Sigmoid colon (tissue), 7 donors: ENCODE data around the gene LRCH1. TPM values are rescaled to one million over a fixed set of nuclear protein-coding genes. Genes with fewer than 3 reads are reported as not detected.

Experiments used
- DNase-seq: peaks from one replicate; pipeline ENCODE4 v3.0.0-alpha.2; 2019
- H3K27ac ChIP-seq, 4 donors: fragments of 200-600 bp; sonication (generic); one replicate each; pipeline ENCODE4 v1.5.1; 2016 to 2019; ENCODE audit warnings: mild to moderate bottlenecking in 1 of 4
- H3K27me3 ChIP-seq, 3 donors: fragments of 200-600 bp; sonication (generic); one replicate each; pipeline ENCODE4 v1.5.1; 2019; ENCODE audit warnings: mild to moderate bottlenecking in 1 of 3
- H3K36me3 ChIP-seq, 4 donors: fragments of 200-600 bp; sonication (generic); one replicate each; pipeline ENCODE4 v1.5.1; 2016 to 2019
- H3K4me1 ChIP-seq, 4 donors: fragments of 200-600 bp; sonication (generic); one replicate each; pipeline ENCODE4 v1.5.1; 2017 to 2019
- H3K4me3 ChIP-seq, 4 donors: fragments of 200-600 bp; sonication (generic); one replicate each; pipeline ENCODE4 v1.5.1; 2017 to 2019; ENCODE audit warnings: mild to moderate bottlenecking in 2 of 4, moderate library complexity in 1 of 4
- H3K9me3 ChIP-seq, 4 donors: fragments of 200-600 bp in 3 of 4; sonication (generic) in 3 of 4; one replicate each; pipeline versions ENCODE4 v1.5.1 to v1.6.1; 2013 to 2019
- CTCF ChIP-seq, 4 experiments: fragments of 450-650 bp in 3 of 4; fragments of 200-600 bp in 1 of 4; IDR thresholded peaks; one replicate each; pipeline ENCODE4 v1.5.1; 2016 to 2019; ENCODE audit warnings: antibody characterized with exemption in 4 of 4, mild to moderate bottlenecking in 3 of 4, moderate library complexity in 2 of 4
- EP300 ChIP-seq, 4 donors: sonication (generic); formaldehyde crosslinking; IDR thresholded peaks; one replicate each; pipeline ENCODE4 v1.6.1; 2017; ENCODE audit warnings: antibody characterized with exemption in 4 of 4
- POLR2A ChIP-seq, 2 donors: fragments of 450-650 bp; IDR thresholded peaks; one replicate each; pipeline ENCODE4 v1.6.1; 2016; ENCODE audit warnings: antibody characterized with exemption in 2 of 2, mild to moderate bottlenecking in 2 of 2, moderate library complexity in 2 of 2
- POLR2AphosphoS5 ChIP-seq, 4 donors: sonication (generic); formaldehyde crosslinking; IDR thresholded peaks; one replicate each; pipeline ENCODE4 v1.6.1; 2017; ENCODE audit warnings: antibody characterized with exemption in 4 of 4
- WGBS, 2 donors: extraction: QIAGEN DNeasy Blood & Tissue Kit; methylation state at CpG; one replicate each; pipeline ENCODE4 v1.1.7; 2013; 5-methylcytosine and 5-hydroxymethylcytosine counted together
- intact Hi-C: fragments of 100-400 bp; cut with DNase I; formaldehyde crosslinking; loops from one replicate; pipeline ENCODE4 v1.15.1; 2023
- polyA plus RNA-seq, 3 donors: library from polyadenylated mRNA; stranded (reverse); fragments of 200-250 nt; gene quantifications; one replicate each; pipeline ENCODE4 v1.2.3, GENCODE V29; 2013
- total RNA-seq, 4 donors: library from RNA; depleted of rRNA; stranded (reverse); fragments of >200 nt; gene quantifications; one replicate each; pipeline ENCODE4 v1.1.0, GENCODE V29; 2016
- donor health status: healthy with polysubstance abuse.
- donor health status: Bipolar disorder and iron deficiency.
- donor health status: healthy.

The LRCH1 gene
- total and polyA plus RNA-seq, 7 donors = 4.2 to 54.0 (median 32.4) TPM

GRCh38 chr13:46575818-46576221 lies 22.9 kb downstream of the LRCH1 start:
- 65 to 68% methylated on average over 5 of the region's 5 CpGs for WGBS, 2 donors
- no peak overlapping the region for H3K4me3 ChIP-seq
- no peaks in the 10 kb centered on the region for H3K9me3 ChIP-seq
- H3K36me3 ChIP-seq = no peaks in the 10 kb centered on the region
- no peak for DNase-seq
- H3K4me1 ChIP-seq = peaks cover 0 to 84% (median 80%) of the 10 kb centered on the region in 4 donors
- TF ChIP-seq POLR2A (IDR thresholded peaks at IDR 0.05) = no peak
- no peak for TF ChIP-seq CTCF (IDR thresholded peaks at IDR 0.05)
- TF ChIP-seq POLR2AphosphoS5 (IDR thresholded peaks at IDR 0.05) = no peak
- TF ChIP-seq EP300 (IDR thresholded peaks at IDR 0.05) = no peak
- intact Hi-C loops = loop anchor here (5.0 kb wide), 1 partner anchor 81 kb away; no protein-coding TSS in a partner anchor
- peak overlapping the region; percentile 45 to 78 (median 72) for H3K27ac ChIP-seq
- no peaks in the 10 kb centered on the region for H3K27me3 ChIP-seq

- Histone ChIP-seq H3K9me3 (no peaks in the 10 kb centered on the region), H3K4me3 (no peak overlapping the region), H3K27me3 (no peaks in the 10 kb centered on the region), H3K4me1 (peaks cover 0 to 78% (median 74%) of the 10 kb centered on the region in 4 donors), H3K27ac (peak overlapping the region in 3 of 4 donors; percentile 67 to 78 (median 76)), H3K36me3 (no peaks in the 10 kb centered on the region)
- WGBS, 2 donors = 82 to 94% methylated on average over 5 of the region's 5 CpGs
- intact Hi-C loops = loop anchor here (5.0 kb wide), 1 partner anchor 81 kb away; no protein-coding TSS in a partner anchor
- TF ChIP-seq CTCF (IDR thresholded peaks at IDR 0.05) (no peak), POLR2AphosphoS5 (IDR thresholded peaks at IDR 0.05) (no peak), EP300 (IDR thresholded peaks at IDR 0.05) (no peak), POLR2A (IDR thresholded peaks at IDR 0.05) (no peak)
- no peak for DNase-seq
Observed at GRCh38 chr13:46576762-46577161, 23.8 kb downstream of the LRCH1 start.

- peak; percentile 66 for DNase-seq
- Histone ChIP-seq H3K36me3 (no peaks in the 10 kb centered on the region), H3K27me3 (no peaks in the 10 kb centered on the region), H3K4me1 (peaks cover 0 to 69% (median 66%) of the 10 kb centered on the region in 4 donors), H3K9me3 (no peaks in the 10 kb centered on the region), H3K27ac (peak overlapping the region; percentile 55 to 78 (median 68)), H3K4me3 (peak overlapping the region in 2 of 4 donors; percentile 6 to 17)
- TF ChIP-seq POLR2A (IDR thresholded peaks at IDR 0.05) = no peak
- peak in 3 of 4 donors; percentile 26 to 49 (median 36) for TF ChIP-seq EP300 (IDR thresholded peaks at IDR 0.05)
- TF ChIP-seq POLR2AphosphoS5 (IDR thresholded peaks at IDR 0.05) = peak; percentile 65 to 85 (median 74)
- no peak for TF ChIP-seq CTCF (IDR thresholded peaks at IDR 0.05)
- intact Hi-C loops = loop anchor here (5.0 kb wide), 1 partner anchor 79 kb away; no protein-coding TSS in a partner anchor
- 52 to 85% methylated on average over 10 of the region's 10 CpGs for WGBS, 2 donors
Observed at GRCh38 chr13:46577696-46578589, 25.0 kb downstream of the LRCH1 start.

- no peaks in the 10 kb centered on the region for H3K27me3 ChIP-seq
- intact Hi-C loops = loop anchor here (5.0 kb wide), 1 partner anchor 79 kb away; no protein-coding TSS in a partner anchor
- peaks cover 0 to 70% (median 65%) of the 10 kb centered on the region in 4 donors for H3K4me1 ChIP-seq
- no peak for DNase-seq
- H3K36me3 ChIP-seq = no peaks in the 10 kb centered on the region
- no peak for TF ChIP-seq CTCF (IDR thresholded peaks at IDR 0.05)
- TF ChIP-seq POLR2AphosphoS5 (IDR thresholded peaks at IDR 0.05) = no peak
- TF ChIP-seq EP300 (IDR thresholded peaks at IDR 0.05) = no peak
- TF ChIP-seq POLR2A (IDR thresholded peaks at IDR 0.05) = no peak
- WGBS, 2 donors = 55 to 79% methylated on average over 3 of the region's 3 CpGs
- H3K4me3 ChIP-seq = peak overlapping the region in 1 of 4 donors; percentile 17
- no peaks in the 10 kb centered on the region for H3K9me3 ChIP-seq
- peak overlapping the region; percentile 55 to 78 (median 68) for H3K27ac ChIP-seq
Observed at GRCh38 chr13:46578590-46578975, 25.6 kb downstream of the LRCH1 start.
